ENCODE data around the gene ESPNL. TPM values are rescaled to one million over a fixed set of nuclear protein-coding genes. Genes with fewer than 3 reads are reported as not detected.

Gene ESPNL
- polyA plus RNA-seq, 1 donor (not counting 4 experiments of a cell fraction or from before 2014, with no cell fraction given): 0.16 TPM

- no peaks in the 10 kb centered on the region for H3K9me1 ChIP-seq (ENCODE audit: control insufficient read depth, extremely low read depth, insufficient read depth, low read length)
- DNase-seq (ENCODE audit: low read depth, low spot score): no peak
- H3K4me1 ChIP-seq (ENCODE audit: control insufficient read depth, extremely low read depth, insufficient read depth, low read length): no peaks in the 10 kb centered on the region
- no peak overlapping the region for H3K4me3 ChIP-seq (ENCODE audit: control insufficient read depth in 2 of 3, extremely low read depth in 1 of 3, insufficient read depth in 2 of 3, low read depth in 1 of 3, low read length in 3 of 3)
- TF ChIP-seq CTCF (optimal IDR thresholded peaks at IDR 0.05 in 1 of 3, IDR thresholded peaks at IDR 0.05 in 1 of 3, conservative IDR thresholded peaks at IDR 0.05 in 1 of 3; ENCODE audit: extremely low read depth in 1 of 3, insufficient read depth in 2 of 3, low read length in 3 of 3): no peak
- TF ChIP-seq EZH2 (IDR thresholded peaks at IDR 0.05; ENCODE audit: low read length): no peak
- no peaks in the 10 kb centered on the region for H3K79me2 ChIP-seq (ENCODE audit: control insufficient read depth, insufficient read depth, low read length)
- peaks cover 10% of the 10 kb centered on the region for H3K27me3 ChIP-seq (ENCODE audit: control insufficient read depth, extremely low read depth, insufficient read depth, low read length)
- H3K9ac ChIP-seq (ENCODE audit: control insufficient read depth, extremely low read depth, insufficient read depth, low read length): no peak overlapping the region
- no peaks in the 10 kb centered on the region for H3K9me3 ChIP-seq (ENCODE audit: control insufficient read depth, low read depth, low read length)
- dilution Hi-C loops (cut with MboI; ENCODE audit: extremely low pct_ligation_motif_present, low sequenced_read_pairs): no loop called here
- no peak overlapping the region for H3K4me2 ChIP-seq (ENCODE audit: control insufficient read depth, extremely low read depth, insufficient read depth, low read depth, low read length)
- H3K36me3 ChIP-seq (ENCODE audit: control insufficient read depth in 2 of 2, extremely low read depth in 1 of 2, insufficient read depth in 2 of 2, low read length in 2 of 2): no peaks in the 10 kb centered on the region
- no peaks in the 10 kb centered on the region for H4K20me1 ChIP-seq (ENCODE audit: control insufficient read depth, extremely low read depth, insufficient read depth, low read length)
- no peak for FAIRE-seq
- no peak overlapping the region for H2AFZ ChIP-seq (ENCODE audit: control insufficient read depth, low read length)
- H3K27ac ChIP-seq (ENCODE audit: control insufficient read depth, insufficient read depth, low read length): no peak overlapping the region
Measured at GRCh38 chr2:238158018-238158508, 57.9 kb downstream of the ESPNL start.

GRCh38 chr2:238158509-238159070 is 58.5 kb downstream of the ESPNL start, which contains the start of gene ERFE:
ERFE (plus strand) TSS chr2:238158970; CDS start chr2:238159008, 38 bp downstream.
- H3K4me2 ChIP-seq (ENCODE audit: control insufficient read depth, extremely low read depth, insufficient read depth, low read depth, low read length): peak within 1 kb of the TSS; percentile 61
- H2AFZ ChIP-seq (ENCODE audit: control insufficient read depth, low read length): no peak within 1 kb of the TSS
- H3K9ac ChIP-seq (ENCODE audit: control insufficient read depth, extremely low read depth, insufficient read depth, low read length): peak within 1 kb of the TSS; percentile 46
- peak in 2 of 3 experiments; percentile 18 to 61 for TF ChIP-seq CTCF (optimal IDR thresholded peaks at IDR 0.05 in 1 of 3, IDR thresholded peaks at IDR 0.05 in 1 of 3, conservative IDR thresholded peaks at IDR 0.05 in 1 of 3; ENCODE audit: extremely low read depth in 1 of 3, insufficient read depth in 2 of 3, low read length in 3 of 3)
- TF ChIP-seq EZH2 (IDR thresholded peaks at IDR 0.05; ENCODE audit: low read length): no peak
- no peaks in the 10 kb centered on the region for H3K9me1 ChIP-seq (ENCODE audit: control insufficient read depth, extremely low read depth, insufficient read depth, low read length)
- no peaks in the 10 kb centered on the region for H4K20me1 ChIP-seq (ENCODE audit: control insufficient read depth, extremely low read depth, insufficient read depth, low read length)
- no peaks in the 10 kb centered on the region for H3K4me1 ChIP-seq (ENCODE audit: control insufficient read depth, extremely low read depth, insufficient read depth, low read length)
- no peak for FAIRE-seq
- H3K9me3 ChIP-seq (ENCODE audit: control insufficient read depth, low read depth, low read length): no peaks in the 10 kb centered on the region
- dilution Hi-C loops (cut with MboI; ENCODE audit: extremely low pct_ligation_motif_present, low sequenced_read_pairs): no loop called here
- no peaks in the 10 kb centered on the region for H3K36me3 ChIP-seq (ENCODE audit: control insufficient read depth in 2 of 2, extremely low read depth in 1 of 2, insufficient read depth in 2 of 2, low read length in 2 of 2)
- peaks cover 15% of the 10 kb centered on the region for H3K27me3 ChIP-seq (ENCODE audit: control insufficient read depth, extremely low read depth, insufficient read depth, low read length)
- H3K4me3 ChIP-seq (ENCODE audit: control insufficient read depth in 2 of 3, extremely low read depth in 1 of 3, insufficient read depth in 2 of 3, low read depth in 1 of 3, low read length in 3 of 3): peak within 1 kb of the TSS; percentile 9 to 36 (median 18)
- no peaks in the 10 kb centered on the region for H3K79me2 ChIP-seq (ENCODE audit: control insufficient read depth, insufficient read depth, low read length)
- DNase-seq (ENCODE audit: low read depth, low spot score): no peak
- H3K27ac ChIP-seq (ENCODE audit: control insufficient read depth, insufficient read depth, low read length): no peak within 1 kb of the TSS
